ENCODE measurements around the gene USP17L29. TPM values are rescaled to one million over a fixed set of nuclear protein-coding genes. Genes with fewer than 3 reads are reported as not detected.
"Not testable (repeated sequence)": the region's sequence is repeated elsewhere in the genome, so short reads cannot be mapped to it uniquely, and the experiment has no call there.

The USP17L29 gene, protein sequence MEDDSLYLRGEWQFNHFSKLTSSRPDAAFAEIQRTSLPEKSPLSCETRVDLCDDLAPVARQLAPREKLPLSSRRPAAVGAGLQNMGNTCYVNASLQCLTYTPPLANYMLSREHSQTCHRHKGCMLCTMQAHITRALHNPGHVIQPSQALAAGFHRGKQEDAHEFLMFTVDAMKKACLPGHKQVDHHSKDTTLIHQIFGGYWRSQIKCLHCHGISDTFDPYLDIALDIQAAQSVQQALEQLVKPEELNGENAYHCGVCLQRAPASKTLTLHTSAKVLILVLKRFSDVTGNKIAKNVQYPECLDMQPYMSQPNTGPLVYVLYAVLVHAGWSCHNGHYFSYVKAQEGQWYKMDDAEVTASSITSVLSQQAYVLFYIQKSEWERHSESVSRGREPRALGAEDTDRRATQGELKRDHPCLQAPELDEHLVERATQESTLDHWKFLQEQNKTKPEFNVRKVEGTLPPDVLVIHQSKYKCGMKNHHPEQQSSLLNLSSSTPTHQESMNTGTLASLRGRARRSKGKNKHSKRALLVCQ
- total RNA-seq (not detected), total RNA-seq (0 reads per million in 29 experiments)
- total RNA-seq (2013) = not detected

DNA sequence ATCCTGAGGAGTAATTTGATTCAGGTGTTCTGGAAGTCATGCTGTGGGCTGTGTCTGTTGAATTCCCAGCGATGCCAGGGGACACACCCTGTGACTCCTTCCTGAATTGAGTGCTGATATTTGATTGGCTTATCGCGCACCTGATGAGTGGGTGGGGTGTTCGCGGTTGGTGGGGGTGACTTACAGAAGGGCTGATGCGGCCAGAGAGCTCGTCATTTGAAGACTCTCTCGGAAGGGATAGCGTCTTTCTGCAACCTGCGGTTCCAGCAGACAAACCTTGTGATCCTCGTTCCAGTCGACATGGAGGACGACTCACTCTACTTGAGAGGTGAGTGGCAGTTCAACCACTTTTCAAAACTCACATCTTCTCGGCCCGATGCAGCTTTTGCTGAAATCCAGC lies at the start of gene USP17L29:
Gene USP17L29 (plus strand): TSS at position 301 of the 400 bp plus-strand sequence. CDS start 0 bp downstream, at position 301.
- H3K4me3 ChIP-seq (ENCODE audit: control insufficient read depth in 1 of 2, extremely low read depth in 1 of 2, low read length in 1 of 2); H3K9me3 ChIP-seq; H3K36me3 ChIP-seq (ENCODE audit: control insufficient read depth in 2 of 2, extremely low read depth in 1 of 2, insufficient read depth in 1 of 2, low read length in 1 of 2); H3K27me3 Mint-ChIP-seq; CTCF ChIA-PET; POLR2A ChIA-PET; ATAC-seq (replicated peaks in 1 of 4); DNase-seq; H3K27ac Mint-ChIP-seq; H3K27me3 ChIP-seq (replicated peaks in 1 of 2; ENCODE audit: control insufficient read depth in 2 of 2, extremely low read depth in 1 of 2, insufficient read depth in 2 of 2, low read length in 1 of 2); H3K36me3 Mint-ChIP-seq; H3K4me1 Mint-ChIP-seq; H3K27ac ChIP-seq (ENCODE audit: low read length); H3K4me1 ChIP-seq (ENCODE audit: control insufficient read depth in 1 of 2, extremely low read depth in 1 of 2, insufficient read depth in 2 of 2, low read length in 2 of 2); H3K9me3 Mint-ChIP-seq; H3K4me3 Mint-ChIP-seq: not testable (repeated sequence)
- WGBS (ENCODE audit: insufficient coverage) = no CpG with 5 or more reads among the region's 15 CpGs

GRCh38 chr4:9324191-9324590 lies 29.2 kb upstream of the USP17L29 start:
- CTCF ChIA-PET, H3K27ac Mint-ChIP-seq: not testable (repeated sequence)

DNA sequence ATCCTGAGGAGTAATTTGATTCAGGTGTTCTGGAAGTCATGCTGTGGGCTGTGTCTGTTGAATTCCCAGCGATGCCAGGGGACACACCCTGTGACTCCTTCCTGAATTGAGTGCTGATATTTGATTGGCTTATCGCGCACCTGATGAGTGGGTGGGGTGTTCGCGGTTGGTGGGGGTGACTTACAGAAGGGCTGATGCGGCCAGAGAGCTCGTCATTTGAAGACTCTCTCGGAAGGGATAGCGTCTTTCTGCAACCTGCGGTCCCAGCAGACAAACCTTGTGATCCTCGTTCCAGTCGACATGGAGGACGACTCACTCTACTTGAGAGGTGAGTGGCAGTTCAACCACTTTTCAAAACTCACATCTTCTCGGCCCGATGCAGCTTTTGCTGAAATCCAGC lies 28.6 kb upstream of the USP17L29 start, which contains the start of gene USP17L24:
Gene USP17L24 (plus strand): TSS at position 301 of the 400 bp plus-strand sequence. CDS start 0 bp downstream, at position 301.
- H3K4me3 ChIP-seq (ENCODE audit: control insufficient read depth in 1 of 2, extremely low read depth in 1 of 2, low read length in 1 of 2); ATAC-seq (replicated peaks in 1 of 4); H3K27me3 Mint-ChIP-seq; H3K9me3 Mint-ChIP-seq; H3K4me1 Mint-ChIP-seq; H3K4me3 Mint-ChIP-seq; POLR2A ChIA-PET; DNase-seq; CTCF ChIA-PET; H3K27ac ChIP-seq (ENCODE audit: low read length); H3K4me1 ChIP-seq (ENCODE audit: control insufficient read depth in 1 of 2, extremely low read depth in 1 of 2, insufficient read depth in 2 of 2, low read length in 2 of 2); H3K27ac Mint-ChIP-seq; H3K36me3 ChIP-seq (ENCODE audit: control insufficient read depth in 2 of 2, extremely low read depth in 1 of 2, insufficient read depth in 1 of 2, low read length in 1 of 2); H3K36me3 Mint-ChIP-seq; H3K9me3 ChIP-seq; H3K27me3 ChIP-seq (replicated peaks in 1 of 2; ENCODE audit: control insufficient read depth in 2 of 2, extremely low read depth in 1 of 2, insufficient read depth in 2 of 2, low read length in 1 of 2): not testable (repeated sequence)
- WGBS (ENCODE audit: insufficient coverage) = no CpG with 5 or more reads among the region's 15 CpGs

More at GRCh38 chr4:9324191-9324590, 29.2 kb upstream of the USP17L29 start:
- H3K27me3 ChIP-seq (replicated peaks in 1 of 2; ENCODE audit: control insufficient read depth in 2 of 2, extremely low read depth in 1 of 2, insufficient read depth in 2 of 2, low read length in 1 of 2); ATAC-seq (replicated peaks in 1 of 4); H3K36me3 Mint-ChIP-seq; H3K27ac ChIP-seq (ENCODE audit: low read length); H3K4me3 Mint-ChIP-seq; H3K9me3 ChIP-seq; H3K36me3 ChIP-seq (ENCODE audit: control insufficient read depth in 2 of 2, extremely low read depth in 1 of 2, insufficient read depth in 1 of 2, low read length in 1 of 2); POLR2A ChIA-PET; H3K27me3 Mint-ChIP-seq; H3K4me1 Mint-ChIP-seq; H3K4me3 ChIP-seq (ENCODE audit: control insufficient read depth in 1 of 2, extremely low read depth in 1 of 2, low read length in 1 of 2); H3K4me1 ChIP-seq (ENCODE audit: control insufficient read depth in 1 of 2, extremely low read depth in 1 of 2, insufficient read depth in 2 of 2, low read length in 2 of 2); H3K9me3 Mint-ChIP-seq: not testable (repeated sequence)
- peak in 1 of 35 experiments; percentile 3 for DNase-seq
- WGBS (ENCODE audit: insufficient coverage) = no CpG with 5 or more reads among the region's 13 CpGs

- H3K36me3 ChIP-seq (ENCODE audit: control insufficient read depth in 2 of 2, extremely low read depth in 1 of 2, insufficient read depth in 1 of 2, low read length in 1 of 2); H3K9me3 Mint-ChIP-seq; POLR2A ChIA-PET; H3K27me3 Mint-ChIP-seq; DNase-seq; H3K4me1 ChIP-seq (ENCODE audit: control insufficient read depth in 1 of 2, extremely low read depth in 1 of 2, insufficient read depth in 2 of 2, low read length in 2 of 2); ATAC-seq (replicated peaks in 1 of 4); H3K36me3 Mint-ChIP-seq; H3K4me3 Mint-ChIP-seq; H3K27me3 ChIP-seq (replicated peaks in 1 of 2; ENCODE audit: control insufficient read depth in 2 of 2, extremely low read depth in 1 of 2, insufficient read depth in 2 of 2, low read length in 1 of 2); CTCF ChIA-PET; H3K4me1 Mint-ChIP-seq; H3K27ac Mint-ChIP-seq; H3K4me3 ChIP-seq (ENCODE audit: control insufficient read depth in 1 of 2, extremely low read depth in 1 of 2, low read length in 1 of 2); H3K27ac ChIP-seq (ENCODE audit: low read length); H3K9me3 ChIP-seq: not testable (repeated sequence)
- no CpG with 5 or more reads among the region's 15 CpGs for WGBS (ENCODE audit: insufficient coverage)
Measured at GRCh38 chr4:9329611-9330010, 23.8 kb upstream of the USP17L29 start, which contains the start of gene USP17L25. USP17L25 (plus strand) TSS chr4:9329911; CDS start chr4:9329911, 0 bp downstream.

- H3K36me3 ChIP-seq (ENCODE audit: control insufficient read depth in 2 of 2, extremely low read depth in 1 of 2, insufficient read depth in 1 of 2, low read length in 1 of 2); POLR2A ChIA-PET; H3K27ac ChIP-seq (ENCODE audit: low read length); H3K4me1 ChIP-seq (ENCODE audit: control insufficient read depth in 1 of 2, extremely low read depth in 1 of 2, insufficient read depth in 2 of 2, low read length in 2 of 2); H3K27me3 ChIP-seq (replicated peaks in 1 of 2; ENCODE audit: control insufficient read depth in 2 of 2, extremely low read depth in 1 of 2, insufficient read depth in 2 of 2, low read length in 1 of 2); H3K4me3 Mint-ChIP-seq; CTCF ChIA-PET; H3K36me3 Mint-ChIP-seq; H3K9me3 ChIP-seq; H3K9me3 Mint-ChIP-seq; H3K4me1 Mint-ChIP-seq; H3K27me3 Mint-ChIP-seq; DNase-seq; H3K27ac Mint-ChIP-seq; H3K4me3 ChIP-seq (ENCODE audit: control insufficient read depth in 1 of 2, extremely low read depth in 1 of 2, low read length in 1 of 2); ATAC-seq (replicated peaks in 1 of 4): not testable (repeated sequence)
- WGBS (ENCODE audit: insufficient coverage) = no CpG with 5 or more reads among the region's 15 CpGs
Measured at GRCh38 chr4:9334358-9334757, 19.1 kb upstream of the USP17L29 start, which contains the start of gene USP17L26. USP17L26 (plus strand) TSS chr4:9334658; CDS start chr4:9334658, 0 bp downstream.

DNA sequence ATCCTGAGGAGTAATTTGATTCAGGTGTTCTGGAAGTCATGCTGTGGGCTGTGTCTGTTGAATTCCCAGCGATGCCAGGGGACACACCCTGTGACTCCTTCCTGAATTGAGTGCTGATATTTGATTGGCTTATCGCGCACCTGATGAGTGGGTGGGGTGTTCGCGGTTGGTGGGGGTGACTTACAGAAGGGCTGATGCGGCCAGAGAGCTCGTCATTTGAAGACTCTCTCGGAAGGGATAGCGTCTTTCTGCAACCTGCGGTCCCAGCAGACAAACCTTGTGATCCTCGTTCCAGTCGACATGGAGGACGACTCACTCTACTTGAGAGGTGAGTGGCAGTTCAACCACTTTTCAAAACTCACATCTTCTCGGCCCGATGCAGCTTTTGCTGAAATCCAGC lies 14.3 kb upstream of the USP17L29 start, which contains the start of gene USP17L5:
Gene USP17L5 (plus strand): TSS at position 301 of the 400 bp plus-strand sequence. CDS start 0 bp downstream, at position 301.
- CTCF ChIA-PET; H3K4me1 ChIP-seq (ENCODE audit: control insufficient read depth in 1 of 2, extremely low read depth in 1 of 2, insufficient read depth in 2 of 2, low read length in 2 of 2); POLR2A ChIA-PET; H3K4me3 ChIP-seq (ENCODE audit: control insufficient read depth in 1 of 2, extremely low read depth in 1 of 2, low read length in 1 of 2); H3K36me3 ChIP-seq (ENCODE audit: control insufficient read depth in 2 of 2, extremely low read depth in 1 of 2, insufficient read depth in 1 of 2, low read length in 1 of 2); ATAC-seq (replicated peaks in 1 of 4); H3K27me3 ChIP-seq (replicated peaks in 1 of 2; ENCODE audit: control insufficient read depth in 2 of 2, extremely low read depth in 1 of 2, insufficient read depth in 2 of 2, low read length in 1 of 2); H3K9me3 Mint-ChIP-seq; H3K4me3 Mint-ChIP-seq; H3K9me3 ChIP-seq; H3K27ac Mint-ChIP-seq; DNase-seq; H3K4me1 Mint-ChIP-seq; H3K36me3 Mint-ChIP-seq; H3K27ac ChIP-seq (ENCODE audit: low read length); H3K27me3 Mint-ChIP-seq: not testable (repeated sequence)
- no CpG with 5 or more reads among the region's 15 CpGs for WGBS (ENCODE audit: insufficient coverage)
